H9 (cell line): ENCODE measurements around the gene PRAME. TPM values are rescaled to one million over a fixed set of nuclear protein-coding genes. Genes with fewer than 3 reads are reported as not detected.

Source experiments
- DNase-seq: peaks from one replicate; pipeline ENCODE4 v3.0.0-alpha.2; 2017
- H2AFZ ChIP-seq: one replicate; pipeline ENCODE4 v1.6.1; 2013; ENCODE audit warnings: mild to moderate bottlenecking, low read length, control low read depth, moderate library complexity
- H2AK5ac ChIP-seq: 2 replicates; pipeline ENCODE4 v1.6.1; 2013; ENCODE audit warnings: low read length, control low read depth, mixed read lengths; ENCODE audit not compliant: insufficient read length
- H2BK120ac ChIP-seq: one replicate; pipeline ENCODE4 v1.6.1; 2013; ENCODE audit warnings: low read depth, mild to moderate bottlenecking, low read length, control low read depth, inconsistent platforms; ENCODE audit not compliant: poor library complexity, severe bottlenecking
- H2BK12ac ChIP-seq: 2 replicates; pipeline ENCODE4 v1.6.1; 2013; ENCODE audit warnings: low read length, control low read depth, mixed read lengths, low read depth; ENCODE audit not compliant: insufficient read length
- H2BK15ac ChIP-seq: 2 replicates; pipeline ENCODE4 v1.6.1; 2013; ENCODE audit warnings: low read depth, low read length, control low read depth
- H2BK20ac ChIP-seq: one replicate; pipeline ENCODE4 v1.6.1; 2013; ENCODE audit warnings: low read depth, mild to moderate bottlenecking, low read length, control low read depth, inconsistent platforms; ENCODE audit not compliant: poor library complexity, severe bottlenecking
- H2BK5ac ChIP-seq: 2 replicates; pipeline ENCODE4 v1.6.1; 2013; ENCODE audit warnings: low read length, control low read depth, mixed read lengths; ENCODE audit not compliant: insufficient read length
- H3K14ac ChIP-seq: 2 replicates; pipeline ENCODE4 v1.6.1; 2013; ENCODE audit warnings: low read length, control low read depth; ENCODE audit not compliant: insufficient read depth
- H3K18ac ChIP-seq: 2 replicates; pipeline ENCODE4 v1.6.1; 2013; ENCODE audit warnings: low read depth, mild to moderate bottlenecking, mixed read lengths, low read length, control low read depth; ENCODE audit not compliant: insufficient read length
- H3K23ac ChIP-seq: 2 replicates; pipeline ENCODE4 v1.6.1; 2013; ENCODE audit warnings: low read length, control low read depth, mixed read lengths, low read depth; ENCODE audit not compliant: insufficient read length
- H3K23me2 ChIP-seq: 2 replicates; pipeline ENCODE4 v1.6.1; 2013; ENCODE audit warnings: low read depth, mild to moderate bottlenecking, mixed read lengths, low read length, control low read depth; ENCODE audit not compliant: insufficient read length, poor library complexity, severe bottlenecking
- H3K27ac ChIP-seq: 2 replicates; pipeline ENCODE4 v1.5.1; 2013; ENCODE audit warnings: low read length, control low read depth, mixed read lengths, low read depth; ENCODE audit not compliant: insufficient read length
- H3K27me3 ChIP-seq: 2 replicates; pipeline ENCODE4 v1.6.1; 2013; ENCODE audit warnings: low read length, control low read depth, inconsistent platforms; ENCODE audit not compliant: insufficient read depth
- H3K4ac ChIP-seq: 2 replicates; pipeline ENCODE4 v1.6.1; 2013; ENCODE audit warnings: low read depth, mild to moderate bottlenecking, control low read depth, inconsistent platforms, low read length, moderate library complexity
- H3K4me1 ChIP-seq: 2 replicates; pipeline ENCODE4 v1.6.1; 2013; ENCODE audit warnings: low read length, control low read depth, inconsistent platforms; ENCODE audit not compliant: insufficient read depth
- H3K4me2 ChIP-seq: 2 replicates; pipeline ENCODE4 v1.6.1; 2013; ENCODE audit warnings: low read length, control low read depth, mixed read lengths; ENCODE audit not compliant: insufficient read length, insufficient read depth
- H3K56ac ChIP-seq: 2 replicates; pipeline ENCODE4 v1.6.1; 2013; ENCODE audit warnings: low read depth, mild to moderate bottlenecking, mixed read lengths, low read length, control low read depth; ENCODE audit not compliant: insufficient read length
- H3K79me1 ChIP-seq: 2 replicates; pipeline ENCODE4 v1.6.1; 2013; ENCODE audit warnings: low read depth, mild to moderate bottlenecking, moderate library complexity, low read length, control low read depth, inconsistent platforms; ENCODE audit not compliant: insufficient read depth, poor library complexity, severe bottlenecking
- H3K79me2 ChIP-seq: 2 replicates; pipeline ENCODE4 v1.6.1; 2013; ENCODE audit warnings: low read length, control low read depth, inconsistent platforms; ENCODE audit not compliant: insufficient read depth
- H3K9ac ChIP-seq: 2 replicates; pipeline ENCODE4 v1.6.1; 2013; ENCODE audit warnings: low read length, control low read depth, mixed read lengths; ENCODE audit not compliant: insufficient read length; ENCODE audit errors: extremely low read depth
- H3K9me3 ChIP-seq: one replicate; pipeline ENCODE4 v1.6.1; 2013; ENCODE audit warnings: low read depth, low read length, inconsistent platforms; ENCODE audit not compliant: control insufficient read depth
- H3T11ph ChIP-seq: one replicate; pipeline ENCODE4 v1.6.1; 2013; ENCODE audit warnings: mild to moderate bottlenecking, low read length, control low read depth, inconsistent platforms
- H4K20me1 ChIP-seq: one replicate; pipeline ENCODE4 v1.6.1; 2013; ENCODE audit not compliant: control insufficient read depth, insufficient read length, insufficient read depth
- H4K5ac ChIP-seq: 2 replicates; pipeline ENCODE4 v1.6.1; 2013; ENCODE audit warnings: low read depth, mild to moderate bottlenecking, mixed read lengths, low read length, control low read depth; ENCODE audit not compliant: insufficient read length
- H4K8ac ChIP-seq: replicated peaks from 2 replicates; pipeline ENCODE4 v1.6.1; 2013; ENCODE audit warnings: low read length, control low read depth, mixed read lengths, low read depth; ENCODE audit not compliant: insufficient read length
- H4K91ac ChIP-seq: 2 replicates; pipeline ENCODE4 v1.6.1; 2013; ENCODE audit warnings: low read depth, mild to moderate bottlenecking, moderate library complexity, mixed read lengths, low read length, control low read depth; ENCODE audit not compliant: insufficient read length
- H3K27ac Mint-ChIP-seq, 3 experiments: 2 replicates in 2 of 3; 3 replicates in 1 of 3; pipeline ENCODE4 v1.8.0; 2020 to 2021; ENCODE audit warnings: mixed read lengths in 3 of 3, mild to moderate bottlenecking in 1 of 3, moderate library complexity in 1 of 3
- H3K27me3 Mint-ChIP-seq: 2 replicates; pipeline ENCODE4 v1.8.0; 2021; ENCODE audit warnings: low read depth, mild to moderate bottlenecking, moderate library complexity, mixed read lengths
- H3K36me3 Mint-ChIP-seq, 3 experiments: 2 replicates in 2 of 3; 3 replicates in 1 of 3; pipeline ENCODE4 v1.8.0; 2020 to 2021; ENCODE audit warnings: low read depth in 3 of 3, mixed read lengths in 3 of 3; ENCODE audit not compliant: insufficient read depth in 1 of 3
- H3K4me1 Mint-ChIP-seq, 2 experiments: 2 replicates each; pipeline ENCODE4 v1.8.0; 2020; ENCODE audit warnings: mixed read lengths in 2 of 2
- H3K4me3 Mint-ChIP-seq, 2 experiments: 2 replicates in 1 of 2; 3 replicates in 1 of 2; pipeline ENCODE4 v1.8.0; 2020 to 2021; ENCODE audit warnings: mild to moderate bottlenecking in 2 of 2, mixed read lengths in 2 of 2, moderate library complexity in 1 of 2
- H3K9me3 Mint-ChIP-seq, 2 experiments: 2 replicates in 1 of 2; 3 replicates in 1 of 2; pipeline ENCODE4 v1.8.0; 2020; ENCODE audit warnings: mild to moderate bottlenecking in 2 of 2, mixed read lengths in 2 of 2, moderate library complexity in 1 of 2
- WGBS: extraction: QIAGEN DNeasy Blood & Tissue Kit; methylation state at CpG from one replicate; pipeline ENCODE4 v1.1.7; 2013; ENCODE audit warnings: missing lambda C conversion rate, low lambda C conversion rate, mixed read lengths; ENCODE audit not compliant: insufficient read length; ENCODE audit errors: extremely low coverage; 5-methylcytosine and 5-hydroxymethylcytosine counted together
- total RNA-seq: library from RNA; stranded (reverse); gene quantifications from 2 replicates; pipeline ENCODE4 v1.2.1, GENCODE V29; 2021
- TF ChIP-seq, protein P1 (sequence below): fragments of 200-600 bp; sonication (generic); conservative IDR thresholded peaks from 3 replicates; pipeline ENCODE4 v1.8.0; 2021; ENCODE audit warnings: antibody characterized with exemption, mild to moderate bottlenecking

Gene PRAME
- total RNA-seq, 1 experiment from 2014 or later = 0.31 TPM

GRCh38 chr22:22599248-22599647 lies 40.2 kb upstream of the PRAME start:
- no peak overlapping the region for H3K27ac ChIP-seq
- no peak overlapping the region for H4K8ac ChIP-seq
- peaks cover 3 to 7% of the 10 kb centered on the region in 2 experiments; a peak in 3 of 5 replicates for H3K9me3 Mint-ChIP-seq
- no peak overlapping the region for H3K23ac ChIP-seq
- H3K9ac ChIP-seq = no peak overlapping the region
- H3K56ac ChIP-seq = no peak overlapping the region
- H2BK120ac ChIP-seq = no peak overlapping the region
- H2AFZ ChIP-seq = no peak overlapping the region
- no peak overlapping the region for H3K14ac ChIP-seq
- H2BK20ac ChIP-seq = no peak overlapping the region
- H2BK5ac ChIP-seq = no peak overlapping the region
- no peaks in the 10 kb centered on the region for H3K79me2 ChIP-seq
- no peak overlapping the region for H3K4me3 Mint-ChIP-seq
- no peak overlapping the region for H3K27ac Mint-ChIP-seq
- no peak overlapping the region for H4K5ac ChIP-seq
- no peaks in the 10 kb centered on the region; a peak in 2 of 7 replicates for H3K36me3 Mint-ChIP-seq
- H2BK15ac ChIP-seq = no peak overlapping the region
- peaks cover 13 to 19% of the 10 kb centered on the region in 2 experiments for H3K4me1 Mint-ChIP-seq
- no peak overlapping the region for H4K91ac ChIP-seq
- H3K23me2 ChIP-seq = no peaks in the 10 kb centered on the region
- H3K9me3 ChIP-seq = no peaks in the 10 kb centered on the region
- H2BK12ac ChIP-seq = no peak overlapping the region
- H3K27me3 ChIP-seq = peaks cover 29% of the 10 kb centered on the region; the same call in 1 of the 2 replicates
- peaks cover 100% of the 10 kb centered on the region for H3K27me3 Mint-ChIP-seq
- H3T11ph ChIP-seq = no peak overlapping the region
- no peak overlapping the region for H3K4me2 ChIP-seq
- TF ChIP-seq, protein P1, sequence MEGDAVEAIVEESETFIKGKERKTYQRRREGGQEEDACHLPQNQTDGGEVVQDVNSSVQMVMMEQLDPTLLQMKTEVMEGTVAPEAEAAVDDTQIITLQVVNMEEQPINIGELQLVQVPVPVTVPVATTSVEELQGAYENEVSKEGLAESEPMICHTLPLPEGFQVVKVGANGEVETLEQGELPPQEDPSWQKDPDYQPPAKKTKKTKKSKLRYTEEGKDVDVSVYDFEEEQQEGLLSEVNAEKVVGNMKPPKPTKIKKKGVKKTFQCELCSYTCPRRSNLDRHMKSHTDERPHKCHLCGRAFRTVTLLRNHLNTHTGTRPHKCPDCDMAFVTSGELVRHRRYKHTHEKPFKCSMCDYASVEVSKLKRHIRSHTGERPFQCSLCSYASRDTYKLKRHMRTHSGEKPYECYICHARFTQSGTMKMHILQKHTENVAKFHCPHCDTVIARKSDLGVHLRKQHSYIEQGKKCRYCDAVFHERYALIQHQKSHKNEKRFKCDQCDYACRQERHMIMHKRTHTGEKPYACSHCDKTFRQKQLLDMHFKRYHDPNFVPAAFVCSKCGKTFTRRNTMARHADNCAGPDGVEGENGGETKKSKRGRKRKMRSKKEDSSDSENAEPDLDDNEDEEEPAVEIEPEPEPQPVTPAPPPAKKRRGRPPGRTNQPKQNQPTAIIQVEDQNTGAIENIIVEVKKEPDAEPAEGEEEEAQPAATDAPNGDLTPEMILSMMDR = no peak
- H4K20me1 ChIP-seq = no peaks in the 10 kb centered on the region
- no CpG with 5 or more reads among the region's 3 CpGs for WGBS
- H3K79me1 ChIP-seq = no peaks in the 10 kb centered on the region
- no peak overlapping the region for H3K4ac ChIP-seq
- no peaks in the 10 kb centered on the region; the same call in 1 of the 2 replicates for H3K4me1 ChIP-seq
- no peak for DNase-seq
- H3K18ac ChIP-seq = no peak overlapping the region
- no peak overlapping the region for H2AK5ac ChIP-seq
